Measurements from ENCODE around the gene ACVRL1. TPM values are rescaled to one million over a fixed set of nuclear protein-coding genes. Genes with fewer than 3 reads are reported as not detected.
A peak's percentile ranks its signal among the peaks of the same experiment; 100 is the strongest.

The ACVRL1 gene
- total RNA-seq, 1 donor from 2014 or later, result 223 TPM

DNA sequence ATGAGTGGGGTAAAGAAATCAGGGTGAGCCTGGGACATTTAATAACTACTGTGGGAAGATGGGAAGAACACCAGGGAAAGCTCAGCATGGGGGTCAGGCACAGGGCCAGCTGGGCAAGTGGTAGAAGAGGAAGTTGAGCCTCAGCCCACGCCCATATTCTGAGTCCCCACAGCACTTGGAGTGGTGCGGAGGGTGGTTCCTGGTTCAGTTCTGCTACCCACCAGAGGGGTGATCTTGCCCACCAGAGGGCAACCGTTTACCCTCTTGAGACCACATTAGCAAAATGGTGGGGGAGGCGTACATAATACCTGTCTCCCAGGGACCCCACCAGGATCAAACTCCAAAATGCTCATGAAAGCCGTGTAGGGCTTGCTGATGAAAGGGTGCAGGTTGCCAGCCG is 36.2 kb upstream of the ACVRL1 start:
- DNase-seq, result peak; percentile 77
- Histone ChIP-seq H3K27ac (no peak overlapping the region), H3K9me3 (no peaks in the 10 kb centered on the region), H3K4me3 (no peak overlapping the region), H3K4me1 (peaks cover 23% of the 10 kb centered on the region), H3K36me3 (no peaks in the 10 kb centered on the region), H3K27me3 (peaks cover 39% of the 10 kb centered on the region)
- intact Hi-C loops (cut with DNase I), result no loop called here
- TF ChIP-seq CTCF (IDR thresholded peaks at IDR 0.05), result no peak
- peak; percentile 80 for ATAC-seq

DNA sequence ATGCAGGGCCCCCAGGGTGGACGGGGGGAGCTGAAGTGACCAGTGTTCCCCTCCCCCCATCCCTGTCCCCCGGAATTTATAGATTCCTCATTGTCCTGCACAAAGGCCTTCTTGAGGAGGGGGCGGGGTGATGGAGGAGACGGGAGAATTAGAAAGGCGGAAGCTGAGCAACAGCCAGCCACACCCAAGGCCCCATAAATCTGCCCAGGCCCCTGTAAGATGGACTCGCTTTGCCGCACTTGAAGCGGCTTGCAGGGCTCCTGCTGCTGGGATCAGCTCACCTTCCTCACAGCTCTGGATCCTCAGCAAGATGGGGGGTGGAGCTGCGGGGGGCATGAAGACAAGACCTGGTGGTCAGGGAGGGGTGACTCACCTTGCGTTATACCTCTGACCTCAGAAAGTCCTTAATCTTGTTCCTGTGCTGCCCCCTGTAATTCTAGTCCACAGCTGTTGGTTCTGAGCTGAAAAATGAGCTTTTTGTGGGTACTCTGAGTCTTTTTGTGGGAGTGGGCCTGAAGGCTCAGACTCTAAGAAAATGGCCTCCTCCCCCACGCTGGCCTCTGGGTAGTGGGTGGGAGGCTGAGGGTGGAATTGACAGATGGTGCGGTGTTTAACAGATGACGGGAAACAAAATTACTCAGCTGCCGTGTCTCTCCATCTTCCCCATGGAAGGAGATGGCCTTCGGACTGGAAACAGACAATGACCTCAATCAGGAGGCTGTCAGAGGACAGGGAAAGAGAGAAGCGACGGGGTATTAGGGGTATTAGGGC is 35.2 kb upstream of the ACVRL1 start:
- intact Hi-C loops (cut with DNase I), result no loop called here
- DNase-seq, result peak; percentile 38
- no peak for ATAC-seq

GRCh38 chr12:51872689-51872981 is 34.7 kb upstream of the ACVRL1 start:
- intact Hi-C loops (cut with DNase I), result no loop called here
- Histone ChIP-seq H3K27ac (no peak overlapping the region), H3K4me3 (no peak overlapping the region), H3K27me3 (peaks cover 36% of the 10 kb centered on the region), H3K36me3 (no peaks in the 10 kb centered on the region), H3K4me1 (peaks cover 23% of the 10 kb centered on the region), H3K9me3 (no peaks in the 10 kb centered on the region)
- TF ChIP-seq CTCF (IDR thresholded peaks at IDR 0.05), result no peak
- no peak for ATAC-seq
- no peak for DNase-seq

More for the DNA sequence above, 35.2 kb upstream of the ACVRL1 start:
- Histone ChIP-seq H3K4me1 (peaks cover 23% of the 10 kb centered on the region), H3K9me3 (no peaks in the 10 kb centered on the region), H3K27me3 (peaks cover 39% of the 10 kb centered on the region), H3K4me3 (no peak overlapping the region), H3K27ac (no peak overlapping the region), H3K36me3 (no peaks in the 10 kb centered on the region)
- no peak for TF ChIP-seq CTCF (IDR thresholded peaks at IDR 0.05)

GRCh38 chr12:51873251-51873994 is 33.9 kb upstream of the ACVRL1 start:
- H3K36me3 ChIP-seq, result no peaks in the 10 kb centered on the region
- no peak overlapping the region for H3K4me3 ChIP-seq
- DNase-seq (peak; percentile 33), ATAC-seq (no peak)
- H3K4me1 ChIP-seq, result peaks cover 23% of the 10 kb centered on the region
- TF ChIP-seq CTCF (IDR thresholded peaks at IDR 0.05), result no peak
- peaks cover 28% of the 10 kb centered on the region for H3K27me3 ChIP-seq
- no peaks in the 10 kb centered on the region for H3K9me3 ChIP-seq
- intact Hi-C loops (cut with DNase I), result no loop called here
- H3K27ac ChIP-seq, result no peak overlapping the region

- intact Hi-C loops (cut with DNase I), result no loop called here
- H3K9me3 ChIP-seq, result no peaks in the 10 kb centered on the region
- H3K27ac ChIP-seq, result no peak overlapping the region
- peaks cover 18% of the 10 kb centered on the region for H3K4me1 ChIP-seq
- H3K36me3 ChIP-seq, result no peaks in the 10 kb centered on the region
- no peak for TF ChIP-seq CTCF (IDR thresholded peaks at IDR 0.05)
- ATAC-seq, result no peak
- no peak for DNase-seq
- peaks cover 22% of the 10 kb centered on the region for H3K27me3 ChIP-seq
- no peak overlapping the region for H3K4me3 ChIP-seq
Measured at GRCh38 chr12:51874000-51874399, 33.3 kb upstream of the ACVRL1 start.

All from upper lobe of right lung (tissue), 1 donor.